Fibroblast of the aortic adventitia (primary cell): ENCODE measurements around the gene PLSCR5. TPM values are rescaled to one million over a fixed set of nuclear protein-coding genes. Genes with fewer than 3 reads are reported as not detected.

Source experiments
- DNase-seq: peaks from one replicate; pipeline ENCODE4 v3.0.0-alpha.2; 2010; ENCODE audit warnings: low read depth
- H3K4me3 ChIP-seq: 2 replicates; pipeline ENCODE4 v1.5.1; 2011; ENCODE audit warnings: low read depth, mild to moderate bottlenecking, control low read depth, low read length, moderate library complexity
- total RNA-seq: library from RNA; depleted of rRNA; stranded (reverse); fragments of >200 nt; gene quantifications from 2 replicates; pipeline ENCODE4 v1.2.3, GENCODE V29; 2012; ENCODE audit warnings: low replicate concordance
- TF ChIP-seq, protein P1 (sequence below): IDR thresholded peaks from 2 replicates; pipeline ENCODE4 v1.5.1; 2011; ENCODE audit warnings: mild to moderate bottlenecking, low read length, control low read depth, inconsistent platforms; ENCODE audit not compliant: insufficient read depth

PLSCR5 gene
- total RNA-seq, 1 donor: not detected

DNA sequence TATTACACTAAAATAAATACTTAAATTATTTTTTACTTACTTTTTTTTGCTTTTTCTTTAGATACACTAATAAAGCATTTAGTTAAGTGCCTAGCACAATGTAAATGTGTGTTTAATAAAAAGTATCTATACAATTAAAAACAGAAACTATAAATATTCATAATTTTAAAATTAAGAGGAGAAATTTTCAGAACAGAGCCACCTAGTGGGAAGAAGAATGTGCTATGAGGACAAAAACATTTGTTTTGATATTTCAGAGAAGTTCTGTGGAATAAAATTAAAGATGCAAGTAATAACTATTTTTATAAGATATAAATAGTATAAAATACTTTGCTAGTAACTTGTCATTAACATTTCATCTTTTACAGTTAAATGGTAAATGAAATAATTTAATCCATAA lies 33.6 kb upstream of the PLSCR5 start:
- no peak overlapping the region for H3K4me3 ChIP-seq
- TF ChIP-seq, protein P1, sequence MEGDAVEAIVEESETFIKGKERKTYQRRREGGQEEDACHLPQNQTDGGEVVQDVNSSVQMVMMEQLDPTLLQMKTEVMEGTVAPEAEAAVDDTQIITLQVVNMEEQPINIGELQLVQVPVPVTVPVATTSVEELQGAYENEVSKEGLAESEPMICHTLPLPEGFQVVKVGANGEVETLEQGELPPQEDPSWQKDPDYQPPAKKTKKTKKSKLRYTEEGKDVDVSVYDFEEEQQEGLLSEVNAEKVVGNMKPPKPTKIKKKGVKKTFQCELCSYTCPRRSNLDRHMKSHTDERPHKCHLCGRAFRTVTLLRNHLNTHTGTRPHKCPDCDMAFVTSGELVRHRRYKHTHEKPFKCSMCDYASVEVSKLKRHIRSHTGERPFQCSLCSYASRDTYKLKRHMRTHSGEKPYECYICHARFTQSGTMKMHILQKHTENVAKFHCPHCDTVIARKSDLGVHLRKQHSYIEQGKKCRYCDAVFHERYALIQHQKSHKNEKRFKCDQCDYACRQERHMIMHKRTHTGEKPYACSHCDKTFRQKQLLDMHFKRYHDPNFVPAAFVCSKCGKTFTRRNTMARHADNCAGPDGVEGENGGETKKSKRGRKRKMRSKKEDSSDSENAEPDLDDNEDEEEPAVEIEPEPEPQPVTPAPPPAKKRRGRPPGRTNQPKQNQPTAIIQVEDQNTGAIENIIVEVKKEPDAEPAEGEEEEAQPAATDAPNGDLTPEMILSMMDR: peak; percentile 54
- peak; percentile 14 for DNase-seq

DNA sequence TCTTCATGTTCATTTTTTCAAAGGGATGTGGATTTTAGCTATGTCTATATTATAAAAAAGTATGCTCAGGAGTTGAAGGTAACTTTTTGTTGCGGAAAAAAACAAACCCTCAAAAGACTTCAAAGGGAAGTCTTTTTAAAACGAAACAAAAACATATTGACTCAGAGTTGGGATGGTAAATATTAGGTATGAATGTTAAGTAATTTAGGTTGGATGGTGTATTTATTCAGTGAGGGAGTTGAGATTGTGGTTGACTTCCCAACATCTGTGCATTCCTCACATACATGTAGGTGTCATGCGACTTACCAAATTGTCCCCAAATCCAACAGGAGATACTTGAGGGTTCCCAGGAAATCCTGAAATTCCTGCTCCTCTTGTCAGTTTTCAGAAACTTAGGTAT lies 32.7 kb upstream of the PLSCR5 start:
- no peak overlapping the region for H3K4me3 ChIP-seq
- TF ChIP-seq, protein P1: no peak
- DNase-seq: no peak

DNA sequence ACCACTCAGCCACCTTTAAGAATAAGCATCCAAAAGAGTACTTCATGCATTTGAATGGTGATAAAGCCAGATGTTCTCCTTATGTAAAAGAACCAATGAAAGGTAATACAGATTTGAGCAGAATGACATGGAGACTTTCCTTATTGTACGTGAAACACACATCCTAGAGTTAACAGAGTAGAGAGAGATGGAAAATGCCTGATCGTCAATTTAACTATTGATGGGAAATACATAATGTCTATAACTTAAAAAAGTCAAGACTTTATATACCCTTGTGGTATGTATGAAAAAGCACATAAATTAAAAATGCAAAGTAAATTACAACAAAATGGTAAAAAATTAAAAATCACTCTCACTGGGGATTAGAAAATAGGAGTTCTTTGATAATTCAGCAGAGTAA lies 31.7 kb upstream of the PLSCR5 start:
- no peak overlapping the region for H3K4me3 ChIP-seq
- DNase-seq: no peak
- TF ChIP-seq, protein P1: no peak

DNA sequence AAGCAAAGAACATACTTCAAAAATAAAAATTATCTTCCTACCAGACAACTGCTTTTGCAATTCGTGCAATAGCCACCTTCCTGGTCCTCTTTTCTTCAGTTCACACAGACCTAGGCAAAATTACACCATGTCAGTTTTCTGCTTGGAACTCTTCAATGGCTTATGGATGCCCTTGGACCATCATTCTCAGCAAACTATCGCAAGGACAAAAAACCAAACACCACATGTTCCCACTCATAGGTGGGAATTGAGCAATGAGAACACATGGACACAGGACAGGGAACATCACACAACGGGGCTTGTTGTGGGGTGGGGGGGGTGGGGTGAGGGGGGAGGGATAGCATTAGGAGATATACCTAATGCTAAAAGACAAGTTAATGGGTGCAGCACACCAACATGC lies 29.2 kb upstream of the PLSCR5 start:
- TF ChIP-seq, protein P1: no peak

DNA sequence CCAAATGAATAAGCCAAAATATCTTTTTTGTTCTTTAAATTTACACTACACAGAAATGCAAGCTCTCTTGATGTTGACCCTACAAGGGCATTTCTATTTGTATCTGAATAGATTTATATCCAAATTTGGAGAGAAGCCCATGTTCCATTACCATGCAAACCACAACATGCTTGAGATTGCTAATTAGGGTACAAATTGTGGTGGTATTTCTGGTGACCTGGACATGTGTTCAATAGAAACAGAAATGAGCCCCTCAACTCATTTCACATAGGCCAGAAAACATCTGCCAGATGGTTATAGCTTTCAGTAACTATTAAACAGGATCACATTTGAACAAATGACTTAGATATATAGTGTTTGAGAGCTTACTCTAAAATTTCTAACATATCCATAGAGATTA lies 23.5 kb upstream of the PLSCR5 start:
- TF ChIP-seq, protein P1: no peak
- H3K4me3 ChIP-seq: no peak overlapping the region
- DNase-seq: no peak

More for the DNA sequence above, 29.2 kb upstream of the PLSCR5 start:
- DNase-seq: no peak
- H3K4me3 ChIP-seq: no peak overlapping the region

DNA sequence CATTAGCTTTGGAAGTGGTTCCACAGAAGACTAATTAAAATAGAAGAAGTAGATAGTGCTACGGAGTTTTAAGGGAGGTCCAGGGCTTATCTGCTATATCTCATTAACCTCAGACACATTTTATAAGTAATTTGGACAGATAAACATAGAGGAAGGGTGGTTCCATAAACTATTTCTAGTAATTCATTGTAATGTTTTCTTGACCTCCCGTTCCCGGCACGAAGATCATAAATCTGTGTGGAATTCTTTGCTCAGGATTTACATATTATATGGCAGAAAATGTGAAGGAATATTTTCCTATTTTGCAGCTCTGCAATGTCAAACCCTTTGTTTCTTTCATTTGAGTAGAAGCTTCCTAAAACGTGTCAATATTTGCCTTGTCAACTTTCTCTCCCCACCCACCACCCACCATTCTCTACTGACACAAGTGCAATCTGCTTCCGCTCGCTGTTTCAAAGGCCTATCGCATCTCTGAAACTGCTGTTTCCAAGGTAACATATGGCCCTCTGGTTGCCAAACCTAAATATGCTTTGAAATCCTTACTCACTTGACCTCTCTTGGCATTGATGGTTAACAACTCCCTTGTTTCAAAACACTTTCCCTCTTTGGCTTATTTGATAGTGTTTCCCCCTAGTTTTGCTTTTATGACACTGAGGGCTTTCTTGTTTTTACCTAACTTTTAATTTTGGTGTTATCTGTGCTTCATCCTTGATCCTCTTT lies 21.4 kb upstream of the PLSCR5 start:
- no peak for DNase-seq
- TF ChIP-seq, protein P1: no peak
- no peak overlapping the region for H3K4me3 ChIP-seq
